ENCODE measurements around the gene SMURF1.

The SMURF1 gene

DNA sequence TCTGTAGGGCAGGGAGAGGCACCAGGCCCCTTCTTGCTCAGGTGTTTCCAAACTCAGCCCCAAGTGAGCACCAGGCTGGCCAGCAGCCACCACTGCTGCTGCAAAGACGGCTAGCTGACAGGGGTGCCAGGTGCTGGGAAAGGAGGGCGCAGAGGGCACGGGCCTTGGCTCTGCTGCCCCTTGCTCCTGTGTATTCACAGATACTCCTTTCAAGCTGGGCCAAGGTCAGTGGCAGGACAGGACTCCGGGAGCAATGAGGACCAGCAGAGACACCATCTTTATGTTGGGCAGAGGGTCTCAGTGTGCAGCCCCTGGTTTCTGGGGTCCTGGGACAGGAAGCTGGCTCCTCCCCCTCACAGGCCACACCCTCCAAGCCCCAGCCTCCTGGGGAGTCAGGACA is 110.1 kb downstream of the SMURF1 start:
- Histone ChIP-seq H2AFZ (ENCODE audit: low read length) (no peak overlapping the region), H3K27ac (ENCODE audit: low read depth, low read length, poor library complexity, severe bottlenecking) (no peak overlapping the region), H4K20me1 (ENCODE audit: insufficient read depth, low read length) (no peaks in the 10 kb centered on the region), H3K36me3 (ENCODE audit: insufficient read depth, low read length) (peaks cover 98% of the 10 kb centered on the region), H3K9me3 (ENCODE audit: low read length) (no peaks in the 10 kb centered on the region), H3K4me2 (ENCODE audit: low read length) (no peak overlapping the region), H3F3A (ENCODE audit: insufficient read depth, low read length) (no peaks in the 10 kb centered on the region), H3K9me2 (ENCODE audit: low read depth, low read length) (no peaks in the 10 kb centered on the region), H3K4me3 (ENCODE audit: low read depth, low read length, poor library complexity, severe bottlenecking) (no peak overlapping the region), H3K79me2 (ENCODE audit: insufficient read depth, low read length) (no peaks in the 10 kb centered on the region), H3K9ac (ENCODE audit: low read length) (no peak overlapping the region), H3K27me3 (ENCODE audit: insufficient read depth, low read length) (no peaks in the 10 kb centered on the region), H3K4me1 (ENCODE audit: insufficient read depth, low read length, severe bottlenecking) (no peaks in the 10 kb centered on the region)
- no peak for TF ChIP-seq CTCF (IDR thresholded peaks at IDR 0.05; ENCODE audit: low read length)
- no peak for TF ChIP-seq EZH2 (IDR thresholded peaks at IDR 0.05; ENCODE audit: borderline replicate concordance, low read length)

- Histone ChIP-seq H3K9ac (ENCODE audit: low read length) (no peak overlapping the region), H3K4me2 (ENCODE audit: low read length) (no peak overlapping the region), H3K27ac (ENCODE audit: low read depth, low read length, poor library complexity, severe bottlenecking) (no peak overlapping the region), H4K20me1 (ENCODE audit: insufficient read depth, low read length) (no peaks in the 10 kb centered on the region), H2AFZ (ENCODE audit: low read length) (no peak overlapping the region), H3K4me3 (ENCODE audit: low read depth, low read length, poor library complexity, severe bottlenecking) (no peak overlapping the region), H3F3A (ENCODE audit: insufficient read depth, low read length) (no peaks in the 10 kb centered on the region), H3K9me3 (ENCODE audit: low read length) (no peaks in the 10 kb centered on the region), H3K9me2 (ENCODE audit: low read depth, low read length) (no peaks in the 10 kb centered on the region), H3K36me3 (ENCODE audit: insufficient read depth, low read length) (peaks cover 98% of the 10 kb centered on the region), H3K79me2 (ENCODE audit: insufficient read depth, low read length) (no peaks in the 10 kb centered on the region), H3K4me1 (ENCODE audit: insufficient read depth, low read length, severe bottlenecking) (no peaks in the 10 kb centered on the region), H3K27me3 (ENCODE audit: insufficient read depth, low read length) (no peaks in the 10 kb centered on the region)
- no peak for TF ChIP-seq CTCF (IDR thresholded peaks at IDR 0.05; ENCODE audit: low read length)
- TF ChIP-seq EZH2 (IDR thresholded peaks at IDR 0.05; ENCODE audit: borderline replicate concordance, low read length), result no peak
These were observed 111.0 kb downstream of the SMURF1 start for GRCh38 chr7:99032928-99033327.

- no peak overlapping the region for H3K4me2 ChIP-seq (ENCODE audit: low read length)
- H3K27me3 ChIP-seq (ENCODE audit: insufficient read depth, low read length), result no peaks in the 10 kb centered on the region
- no peaks in the 10 kb centered on the region for H3K4me1 ChIP-seq (ENCODE audit: insufficient read depth, low read length, severe bottlenecking)
These were observed 112.4 kb downstream of the SMURF1 start for GRCh38 chr7:99031496-99031895.

More at GRCh38 chr7:99031496-99031895, 112.4 kb downstream of the SMURF1 start:
- Histone ChIP-seq H4K20me1 (ENCODE audit: insufficient read depth, low read length) (no peaks in the 10 kb centered on the region), H3K9me2 (ENCODE audit: low read depth, low read length) (no peaks in the 10 kb centered on the region), H3K9me3 (ENCODE audit: low read length) (no peaks in the 10 kb centered on the region), H3F3A (ENCODE audit: insufficient read depth, low read length) (no peaks in the 10 kb centered on the region), H3K9ac (ENCODE audit: low read length) (no peak overlapping the region), H3K27ac (ENCODE audit: low read depth, low read length, poor library complexity, severe bottlenecking) (no peak overlapping the region), H3K79me2 (ENCODE audit: insufficient read depth, low read length) (no peaks in the 10 kb centered on the region), H3K4me3 (ENCODE audit: low read depth, low read length, poor library complexity, severe bottlenecking) (no peak overlapping the region), H3K36me3 (ENCODE audit: insufficient read depth, low read length) (peaks cover 87% of the 10 kb centered on the region), H2AFZ (ENCODE audit: low read length) (no peak overlapping the region)
- no peak for TF ChIP-seq EZH2 (IDR thresholded peaks at IDR 0.05; ENCODE audit: borderline replicate concordance, low read length)
- no peak for TF ChIP-seq CTCF (IDR thresholded peaks at IDR 0.05; ENCODE audit: low read length)
